ENCODE measurements around the gene NLGN4Y.

Gene NLGN4Y

DNA sequence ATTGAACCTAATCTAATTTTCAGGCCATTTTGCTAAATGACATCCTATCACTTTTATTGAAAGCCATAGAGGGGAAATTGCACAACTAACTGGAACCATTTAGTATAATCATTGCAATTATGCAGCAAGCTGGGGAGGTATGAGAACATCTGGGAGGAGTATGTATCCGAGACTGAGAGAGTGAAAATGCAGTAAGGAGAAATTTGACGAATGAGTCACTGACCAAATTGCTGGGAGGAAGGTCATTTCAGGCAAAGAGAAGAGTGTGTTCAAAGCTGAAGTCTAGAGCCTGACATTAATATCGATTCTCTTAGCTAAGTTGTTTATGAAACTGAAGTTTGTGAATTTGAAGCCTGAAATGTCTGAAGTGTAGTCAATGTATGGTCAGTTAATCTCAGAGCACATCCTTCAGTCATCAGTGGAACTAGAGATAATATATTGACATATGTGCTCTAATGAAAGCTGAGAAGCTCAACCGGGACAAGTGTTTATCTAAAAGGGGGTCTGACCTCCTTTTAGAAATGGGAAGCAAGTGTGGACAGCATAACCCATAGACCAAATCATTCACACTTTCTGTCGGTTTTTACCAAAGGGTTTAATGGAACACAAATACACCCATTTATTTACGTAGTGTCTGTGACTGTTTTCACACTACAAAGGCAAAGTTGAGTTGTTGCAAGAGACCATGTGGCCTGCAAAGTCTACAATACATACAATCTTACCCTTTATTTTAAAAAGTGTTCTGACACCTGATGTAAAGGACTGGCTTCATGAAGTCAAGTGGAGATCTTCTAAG lies 120.0 kb downstream of the NLGN4Y start:
- no peak for DNase-seq (ENCODE audit: low spot score)

DNA sequence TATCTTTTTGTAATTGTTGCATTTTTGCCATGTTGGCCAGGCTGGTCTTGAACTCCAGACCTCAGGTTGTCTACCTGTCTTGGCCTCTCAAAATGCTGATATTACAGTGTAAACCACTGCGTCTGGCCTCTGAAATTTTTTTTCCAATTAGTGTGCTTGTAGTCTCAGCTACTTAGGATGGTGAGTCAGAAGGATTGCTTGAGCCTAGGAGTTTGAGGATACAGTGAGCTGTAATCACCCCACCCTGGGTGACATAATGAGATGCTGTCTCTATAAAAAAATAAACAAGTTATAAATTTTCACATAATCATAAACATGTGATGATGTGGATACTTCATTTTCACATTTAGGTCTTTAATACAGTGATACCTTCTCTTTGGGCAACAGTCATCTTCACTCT lies 154.9 kb downstream of the NLGN4Y start:
- DNase-seq (ENCODE audit: low spot score): no peak

DNA sequence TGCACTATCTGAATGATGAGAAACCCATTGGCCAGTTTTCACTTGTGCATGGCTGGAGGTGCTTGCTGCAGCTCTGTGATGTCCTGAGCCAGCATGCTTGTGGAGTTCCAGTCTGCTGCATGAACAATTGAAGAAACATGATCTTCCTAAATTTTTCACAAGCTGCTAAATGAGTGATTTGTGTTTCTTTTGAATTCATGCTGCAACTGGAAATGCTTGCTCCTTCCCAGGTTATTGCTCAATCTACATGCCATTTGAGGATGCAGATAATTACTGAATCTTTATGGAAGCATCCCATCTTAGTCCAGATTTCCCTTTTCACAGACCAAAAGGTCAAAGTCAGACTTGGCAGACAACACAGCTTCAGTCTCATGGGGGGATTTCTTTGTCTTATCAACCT lies 170.2 kb downstream of the NLGN4Y start:
- DNase-seq (ENCODE audit: low spot score): no peak

DNA sequence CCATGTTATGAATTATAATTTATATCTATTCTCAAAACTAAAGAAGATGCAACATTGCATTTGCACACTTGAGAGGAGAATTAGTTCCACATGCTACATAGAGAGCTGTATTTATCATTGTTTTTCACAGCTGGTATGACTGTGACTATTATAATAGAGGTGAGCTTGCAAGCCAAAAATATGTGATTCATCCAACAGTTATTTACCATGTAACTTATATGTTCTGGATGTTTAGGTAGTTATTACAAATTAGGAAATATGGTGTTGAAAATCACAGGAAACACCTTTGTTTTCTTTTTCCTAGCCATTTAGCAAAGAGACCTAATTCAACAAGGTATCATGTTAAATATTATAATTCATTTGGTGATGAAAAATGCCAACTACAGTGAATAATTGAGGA lies 183.8 kb downstream of the NLGN4Y start:
- no peak for DNase-seq (ENCODE audit: low spot score)

DNA sequence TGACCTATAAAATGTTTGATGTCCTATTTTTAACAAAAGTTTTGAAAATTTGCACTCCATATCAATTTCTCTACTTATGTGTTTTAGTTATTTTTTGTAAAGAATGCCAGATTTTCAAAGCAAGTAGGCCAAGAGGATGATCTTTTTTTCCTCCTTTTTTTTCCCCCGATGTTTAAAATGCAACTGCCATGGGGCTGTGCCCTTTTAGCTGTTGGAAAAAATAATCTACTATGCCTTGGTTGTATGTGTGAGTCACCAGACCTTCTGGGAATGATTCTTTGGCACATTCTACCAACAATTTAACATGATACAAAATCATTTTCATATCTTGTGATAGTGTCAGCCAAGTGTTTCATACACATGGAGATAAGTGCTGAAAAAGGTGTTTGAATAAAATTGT lies 217.3 kb downstream of the NLGN4Y start:
- DNase-seq (ENCODE audit: low spot score): no peak

DNA sequence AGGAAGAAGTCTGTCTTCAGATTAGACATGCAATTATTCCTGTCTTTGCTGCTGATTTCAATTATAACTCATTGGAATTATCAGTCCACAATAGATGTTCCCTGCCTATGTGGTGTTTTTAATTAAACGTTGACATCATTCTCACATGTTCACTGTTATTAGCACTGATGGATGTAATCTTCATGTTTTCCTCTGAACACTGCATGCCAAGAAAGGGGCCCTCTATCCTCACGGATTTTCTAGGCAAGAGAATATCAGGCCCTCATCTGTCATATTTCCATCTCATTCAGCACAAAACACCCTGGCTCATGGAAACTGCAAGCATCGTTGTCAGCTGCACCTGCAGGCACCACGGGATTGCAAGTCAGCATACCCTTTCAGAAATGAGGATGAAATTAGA lies 224.0 kb downstream of the NLGN4Y start:
- DNase-seq (ENCODE audit: low spot score): no peak

DNA sequence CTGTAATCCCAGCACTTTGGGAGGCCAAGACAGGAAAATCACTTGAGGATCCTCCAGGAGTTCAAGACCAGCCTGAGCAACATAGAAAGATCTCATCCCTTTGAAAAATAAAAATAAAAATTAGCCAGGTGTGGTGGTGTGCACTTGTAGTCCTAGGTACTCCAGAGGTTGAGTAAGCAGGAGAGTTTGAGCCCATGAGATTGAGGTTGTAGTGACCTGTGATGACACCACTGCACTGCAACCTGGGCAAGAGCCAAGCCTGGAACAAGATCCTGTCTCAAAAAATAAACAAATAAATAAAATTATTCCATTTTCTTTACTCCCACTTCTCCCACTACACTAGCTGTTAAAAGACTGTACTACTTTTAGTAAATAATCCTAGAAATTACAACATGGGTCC lies 231.2 kb downstream of the NLGN4Y start:
- no peak for DNase-seq (ENCODE audit: low spot score)

DNA sequence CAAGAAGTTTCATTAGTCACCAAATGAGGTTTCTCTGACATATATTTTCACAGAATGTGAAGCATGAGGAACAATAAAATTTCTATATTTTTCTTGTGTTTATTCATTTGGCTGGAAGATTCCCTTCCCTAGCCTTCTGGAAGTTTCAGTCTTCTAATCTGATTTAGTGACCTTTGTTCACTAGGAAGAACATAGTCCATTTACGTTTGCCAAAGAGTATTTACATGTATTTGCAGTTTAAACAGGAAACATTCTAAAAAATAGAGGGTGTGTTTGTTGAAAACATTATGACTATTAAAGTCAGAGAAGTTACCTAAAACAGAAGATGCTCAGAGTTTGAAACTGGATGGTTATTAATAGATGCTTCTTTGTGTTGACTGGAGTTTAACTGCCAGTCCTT lies 238.6 kb downstream of the NLGN4Y start:
- DNase-seq (ENCODE audit: low spot score): no peak

DNA sequence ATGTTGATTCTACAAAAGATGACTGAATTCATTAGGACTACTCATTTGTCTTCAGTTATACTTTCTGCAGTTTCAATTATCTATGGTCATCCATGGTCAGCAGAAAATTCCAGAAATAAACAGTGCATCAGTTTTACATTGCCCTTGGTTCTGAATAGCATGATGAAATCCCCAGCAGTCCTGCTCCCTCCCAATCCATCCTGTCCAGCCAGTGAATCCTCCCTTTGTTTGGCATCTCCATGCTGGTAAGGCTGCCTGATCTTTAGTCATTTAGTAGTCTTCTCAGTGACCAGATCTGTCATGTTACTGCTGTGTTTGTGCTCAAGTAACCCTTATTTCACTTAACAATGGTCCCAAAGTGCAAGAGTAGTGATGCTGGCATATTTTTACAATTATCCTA lies 239.3 kb downstream of the NLGN4Y start:
- no peak for DNase-seq (ENCODE audit: low spot score)

DNA sequence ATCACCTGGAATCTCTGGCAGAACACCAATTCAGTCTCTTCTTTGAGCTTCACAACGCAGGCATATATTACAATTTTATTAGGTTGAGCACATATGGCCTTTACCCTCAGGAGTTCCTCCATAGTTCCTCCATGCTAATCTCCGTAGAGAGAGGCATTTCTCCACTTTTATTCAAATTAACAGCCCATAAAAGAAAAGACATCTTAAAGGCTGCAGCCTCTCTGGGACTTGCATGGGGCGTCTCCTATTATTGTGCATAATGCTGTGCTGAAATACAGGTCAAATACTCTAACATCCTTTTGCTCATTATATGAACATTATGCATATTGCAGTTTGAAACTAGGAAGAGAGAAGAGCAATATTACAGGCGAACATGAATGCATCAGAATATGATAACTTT lies 253.9 kb downstream of the NLGN4Y start:
- no peak for DNase-seq (ENCODE audit: low spot score)

DNA sequence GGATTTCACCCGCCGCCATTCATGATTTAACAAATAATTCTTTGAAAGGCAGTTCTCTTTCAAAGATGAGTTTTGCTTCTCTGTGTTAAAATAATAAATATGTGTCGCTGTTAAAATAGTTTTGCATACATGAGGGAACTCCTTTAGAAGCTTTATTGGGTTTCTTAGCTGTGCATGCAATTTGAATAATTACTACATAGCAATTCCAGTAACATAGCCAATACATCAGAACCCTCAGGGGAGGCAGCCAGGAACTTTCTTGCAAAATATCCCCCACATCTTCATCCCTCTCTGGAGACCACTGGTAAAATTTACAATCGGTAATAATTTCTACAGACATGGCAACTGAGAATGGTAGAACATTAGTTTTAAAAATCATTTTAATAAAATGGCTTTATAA lies 268.8 kb downstream of the NLGN4Y start:
- DNase-seq (ENCODE audit: low spot score): no peak

DNA sequence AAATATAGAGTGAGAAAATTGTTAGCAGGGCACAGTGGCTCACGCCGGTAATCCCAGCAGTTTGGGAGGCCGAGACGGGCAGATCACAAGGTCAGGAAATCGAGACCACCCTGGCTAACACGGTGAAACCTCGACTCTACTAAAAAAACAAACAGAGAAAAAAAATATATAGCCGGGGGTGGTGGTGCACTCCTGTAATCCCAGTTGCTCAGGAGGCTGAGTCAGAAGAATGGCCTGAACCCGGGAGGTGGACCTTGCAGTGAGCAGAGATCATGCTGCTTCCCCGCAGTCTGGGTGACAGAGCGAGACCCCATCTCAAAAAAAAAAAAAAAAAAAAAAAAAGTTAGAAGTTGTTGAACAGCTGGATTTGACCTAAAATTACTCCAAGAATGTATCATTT lies 269.3 kb downstream of the NLGN4Y start:
- DNase-seq (ENCODE audit: low spot score): no peak

DNA sequence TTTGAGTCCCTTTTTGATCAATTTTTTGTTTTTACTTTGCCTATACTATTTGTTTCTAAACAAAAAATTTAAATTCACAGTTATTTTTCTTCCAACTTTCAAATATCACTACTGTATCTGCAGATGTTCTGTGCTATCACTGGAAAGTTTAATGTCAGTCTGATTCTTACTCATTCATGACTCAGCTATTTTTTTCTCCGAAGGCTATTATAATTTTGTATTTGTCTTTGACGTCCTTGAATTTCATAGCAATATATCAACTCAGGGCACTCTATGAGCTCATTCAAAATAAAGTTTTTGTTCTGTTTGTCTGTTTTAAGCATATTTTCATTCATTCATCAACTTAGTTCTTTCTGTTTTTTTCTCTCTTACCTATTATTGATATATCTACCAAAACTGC lies 273.7 kb downstream of the NLGN4Y start:
- DNase-seq (ENCODE audit: low spot score): no peak

DNA sequence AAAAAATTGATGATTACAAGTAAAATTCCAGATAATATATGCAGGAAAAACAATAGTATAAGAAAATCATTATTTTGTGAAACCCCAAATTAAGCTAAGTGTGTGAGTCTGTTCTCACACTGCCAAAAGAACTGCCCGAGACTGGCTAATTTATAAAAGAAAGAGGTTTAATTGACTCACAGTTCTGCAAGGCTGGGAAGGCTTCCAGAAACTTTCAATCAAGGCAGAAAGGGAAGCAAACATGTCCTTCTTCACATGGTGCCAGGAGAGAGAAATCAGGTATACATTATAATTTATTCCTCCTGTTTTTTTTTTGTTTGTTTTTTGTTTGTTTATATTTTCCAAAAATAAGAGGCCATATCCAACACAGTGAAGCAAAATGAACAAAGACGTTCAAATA lies 276.8 kb downstream of the NLGN4Y start:
- no peak for DNase-seq (ENCODE audit: low spot score)

DNA sequence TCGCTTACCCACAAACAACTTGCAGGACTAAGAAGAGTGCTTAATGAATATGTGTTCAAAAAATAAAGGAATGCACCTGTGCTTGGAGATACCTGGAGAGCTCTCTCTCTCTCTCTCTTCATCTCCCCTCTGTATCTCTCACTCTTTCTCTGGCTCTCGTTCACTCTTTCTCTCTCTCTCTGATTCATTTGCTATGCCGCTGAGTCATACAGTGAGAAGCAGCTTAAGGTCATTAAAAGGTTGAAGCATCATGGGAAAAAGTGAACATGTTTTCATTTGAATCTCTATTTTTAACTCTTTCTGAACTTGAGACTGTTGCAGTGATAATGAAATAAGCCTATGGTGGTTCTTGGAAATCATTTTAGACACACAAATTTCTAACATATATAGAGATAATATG lies 277.8 kb downstream of the NLGN4Y start:
- DNase-seq (ENCODE audit: low spot score): no peak

DNA sequence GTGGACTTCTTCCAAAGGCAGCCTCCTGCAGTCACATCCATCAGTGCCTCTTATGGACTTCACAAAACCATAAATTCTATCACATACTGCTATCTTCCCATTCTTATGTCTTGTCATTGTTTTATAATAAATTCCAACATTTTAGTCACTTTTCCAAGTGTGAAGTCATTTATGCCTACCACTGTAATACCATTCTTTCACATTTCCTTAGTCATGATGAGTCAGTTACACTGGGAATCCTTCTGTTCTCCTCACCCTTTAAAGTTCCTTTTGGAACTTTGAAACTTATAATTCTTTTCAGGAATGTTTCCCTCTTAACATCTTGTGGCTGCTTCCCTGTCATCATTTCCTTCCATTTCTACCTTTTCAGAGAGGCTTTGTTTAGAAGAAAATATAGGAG lies 279.7 kb downstream of the NLGN4Y start:
- DNase-seq (ENCODE audit: low spot score): no peak

DNA sequence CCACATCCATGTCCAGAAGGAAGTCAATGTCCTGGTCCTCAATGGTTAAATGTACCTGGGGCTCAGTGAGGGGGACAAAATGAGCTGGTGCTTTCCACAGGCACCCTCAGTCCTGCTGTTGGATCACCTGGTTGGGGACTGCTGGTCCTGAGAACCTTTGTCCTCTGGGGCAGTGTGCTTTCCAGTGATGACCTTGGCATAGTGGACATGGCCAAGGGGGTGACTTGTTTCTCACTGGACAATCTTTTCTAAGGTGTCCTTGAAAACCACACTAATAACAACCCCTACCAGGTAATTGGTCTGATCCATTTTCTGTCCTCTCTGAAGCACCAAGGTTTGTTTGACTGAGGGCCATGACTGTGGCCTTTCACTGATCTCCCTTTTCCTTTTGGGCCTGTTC lies 294.1 kb downstream of the NLGN4Y start:
- DNase-seq (ENCODE audit: low spot score): no peak

DNA sequence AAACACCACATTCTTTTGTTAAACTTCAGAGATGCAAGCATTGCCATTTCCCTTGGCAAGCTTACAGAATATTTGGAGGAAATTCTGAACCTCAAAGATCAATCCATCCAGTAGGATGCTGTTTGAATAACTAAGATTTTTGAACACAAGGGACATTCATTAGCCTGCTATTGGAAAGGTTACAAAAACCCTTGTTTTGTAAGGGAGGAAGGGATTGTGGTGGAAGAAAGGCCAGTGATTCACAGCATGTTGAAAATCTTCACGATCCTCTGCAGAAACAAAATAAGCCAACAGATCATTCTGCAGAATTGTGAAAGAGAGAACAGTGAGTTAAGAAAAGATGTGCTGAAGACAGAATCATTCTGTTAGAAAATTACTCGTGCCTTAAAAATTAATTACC lies 297.9 kb downstream of the NLGN4Y start:
- no peak for DNase-seq (ENCODE audit: low spot score)

DNA sequence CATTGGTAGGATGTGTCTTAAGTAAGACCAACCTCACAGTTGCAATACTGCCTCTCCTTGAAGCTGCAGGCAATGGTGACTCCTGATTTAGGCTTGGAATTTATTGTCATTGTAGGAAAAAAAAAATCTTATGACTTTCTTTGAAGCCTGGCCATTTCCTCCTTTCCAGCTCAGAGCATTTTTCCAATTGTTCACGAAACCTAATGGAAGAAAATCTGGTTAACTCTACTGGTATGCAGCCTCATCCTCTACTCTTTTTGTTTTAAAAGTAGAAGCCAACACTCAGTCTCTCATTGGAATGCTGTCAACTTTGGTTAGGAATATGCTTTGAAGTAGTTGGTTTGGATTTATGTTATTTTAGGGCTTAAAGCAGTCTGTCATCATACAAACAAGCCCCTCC lies 298.6 kb downstream of the NLGN4Y start:
- DNase-seq (ENCODE audit: low spot score): no peak

DNA sequence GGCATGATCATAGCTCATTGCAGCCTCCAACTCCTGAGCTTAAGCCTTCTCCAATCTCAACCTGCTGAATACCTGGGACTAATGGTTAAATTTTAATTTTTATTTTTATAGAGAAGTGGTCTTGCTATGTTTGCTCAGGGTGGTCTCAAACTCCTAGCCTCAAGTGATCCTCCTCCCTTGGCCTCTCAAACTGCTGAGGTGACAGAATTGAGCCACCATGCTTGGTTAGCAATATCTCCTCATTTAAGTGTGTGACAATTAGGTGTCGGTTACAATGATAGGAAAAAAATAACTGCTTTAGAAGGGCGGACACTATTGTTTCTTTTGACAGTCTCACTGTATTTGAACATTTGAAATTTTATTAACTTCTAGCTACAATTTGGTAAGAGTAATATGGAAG lies 300.3 kb downstream of the NLGN4Y start:
- no peak for DNase-seq (ENCODE audit: low spot score)

DNA sequence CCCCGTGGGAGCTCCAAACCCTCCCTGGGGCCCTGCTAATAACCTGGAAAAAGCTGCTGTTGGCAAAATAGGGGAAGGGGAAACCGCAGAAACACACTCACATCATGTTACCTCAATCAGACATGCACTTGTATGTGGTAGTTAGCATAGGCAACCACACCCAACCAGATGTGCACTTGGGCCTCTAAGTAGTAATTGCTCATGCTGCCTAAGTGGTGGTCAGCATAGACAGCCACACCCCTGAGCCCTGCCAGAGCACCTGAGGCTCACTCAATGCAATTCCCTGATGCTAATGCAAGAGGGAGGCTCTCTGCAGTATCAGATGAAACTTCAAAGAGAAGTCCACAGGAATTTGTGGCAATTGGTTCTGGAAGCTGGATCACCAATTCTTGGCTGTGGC lies 301.4 kb downstream of the NLGN4Y start:
- DNase-seq (ENCODE audit: low spot score): no peak

DNA sequence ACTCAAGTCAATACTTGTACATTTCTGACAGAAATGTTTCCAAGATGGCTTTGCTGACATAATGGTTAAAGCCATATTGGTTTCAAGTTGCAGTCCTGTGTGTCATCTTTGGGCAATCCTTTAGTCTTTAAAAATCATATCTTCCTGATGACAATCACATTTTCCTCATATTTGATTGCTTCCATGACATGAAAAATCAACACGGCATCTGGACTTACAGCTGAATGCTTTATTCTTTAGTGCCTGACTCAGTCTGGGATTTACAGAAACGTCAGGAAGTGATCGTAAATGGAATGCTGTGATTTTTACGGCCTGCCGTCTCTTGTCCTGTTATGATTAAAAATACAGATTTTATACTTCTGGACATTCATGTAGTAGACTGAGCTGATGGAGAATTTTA lies 304.2 kb downstream of the NLGN4Y start:
- DNase-seq (ENCODE audit: low spot score): no peak

DNA sequence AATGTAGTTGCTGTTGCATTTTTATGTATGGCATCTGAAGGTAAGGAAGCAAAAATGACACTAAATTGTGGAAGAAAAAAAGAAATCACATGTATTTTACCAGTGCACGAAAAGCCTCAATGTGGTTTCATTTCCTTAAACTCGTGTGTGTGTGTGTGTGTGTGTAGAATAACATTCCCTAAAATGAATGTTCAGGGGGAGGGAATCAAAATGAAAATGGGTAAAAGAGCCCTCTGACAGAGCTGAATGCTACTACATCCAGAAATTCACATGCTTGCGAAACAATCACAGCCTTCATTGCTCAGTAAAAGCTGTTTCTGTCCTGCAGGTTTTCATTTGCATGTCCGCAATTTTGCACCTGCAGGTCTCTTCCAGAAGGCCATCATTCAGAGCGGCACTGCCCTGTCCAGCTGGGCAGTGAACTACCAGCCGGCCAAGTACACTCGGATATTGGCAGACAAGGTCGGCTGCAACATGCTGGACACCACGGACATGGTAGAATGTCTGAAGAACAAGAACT lies 305.1 kb downstream of the NLGN4Y start:
- DNase-seq (ENCODE audit: low spot score): no peak

All from SW480 (cell line).